ENCODE results near the gene ACAA1. TPM values are rescaled to one million over a fixed set of nuclear protein-coding genes. Genes with fewer than 3 reads are reported as not detected.

Gene ACAA1
- total RNA-seq, 1 experiment from 2014 or later = 16.3 TPM

- Histone ChIP-seq H3K36me3 (no peaks in the 10 kb centered on the region), H3K9me3 (replicated peaks) (no peaks in the 10 kb centered on the region), H3K4me1 (replicated peaks) (no peaks in the 10 kb centered on the region), H3K27ac (no peak overlapping the region), H3K27me3 (replicated peaks) (no peaks in the 10 kb centered on the region), H3K4me3 (no peak overlapping the region)
- DNase-seq (ENCODE audit: low read depth in 1 of 2, low spot score in 2 of 2) = no peak
These were observed 12.8 kb upstream of the ACAA1 start for GRCh38 chr3:38149708-38150107.

- H3K27me3 ChIP-seq (replicated peaks) = no peaks in the 10 kb centered on the region
- no peaks in the 10 kb centered on the region for H3K9me3 ChIP-seq (replicated peaks)
- no peak overlapping the region for H3K4me3 ChIP-seq
- H3K27ac ChIP-seq = no peak overlapping the region
- DNase-seq (ENCODE audit: low read depth in 1 of 2, low spot score in 2 of 2) = no peak
- no peaks in the 10 kb centered on the region for H3K4me1 ChIP-seq (replicated peaks)
- no peaks in the 10 kb centered on the region for H3K36me3 ChIP-seq
These were observed 11.5 kb upstream of the ACAA1 start for GRCh38 chr3:38148311-38148882.

GRCh38 chr3:38147421-38147820, 10.5 kb upstream of the ACAA1 start:
- no peaks in the 10 kb centered on the region for H3K4me1 ChIP-seq (replicated peaks)
- no peak overlapping the region for H3K4me3 ChIP-seq
- H3K27ac ChIP-seq = no peak overlapping the region
- no peak for DNase-seq (ENCODE audit: low read depth in 1 of 2, low spot score in 2 of 2)
- H3K36me3 ChIP-seq = no peaks in the 10 kb centered on the region
- H3K27me3 ChIP-seq (replicated peaks) = no peaks in the 10 kb centered on the region
- no peaks in the 10 kb centered on the region for H3K9me3 ChIP-seq (replicated peaks)

GRCh38 chr3:38146504-38146903, 9.6 kb upstream of the ACAA1 start:
- Histone ChIP-seq H3K27me3 (replicated peaks) (no peaks in the 10 kb centered on the region), H3K9me3 (replicated peaks) (no peaks in the 10 kb centered on the region), H3K36me3 (0 out of 2 replicates have a peak, but pooled peaks cover 8% of the 10 kb centered on the region), H3K4me1 (replicated peaks) (no peaks in the 10 kb centered on the region), H3K27ac (no peak overlapping the region), H3K4me3 (no peak overlapping the region)
- DNase-seq (ENCODE audit: low read depth in 1 of 2, low spot score in 2 of 2) = no peak

- Histone ChIP-seq H3K9me3 (replicated peaks) (no peaks in the 10 kb centered on the region), H3K27ac (no peak overlapping the region), H3K4me1 (replicated peaks) (peaks cover 9% of the 10 kb centered on the region), H3K36me3 (peaks cover 16% of the 10 kb centered on the region), H3K4me3 (no peak overlapping the region), H3K27me3 (replicated peaks) (no peaks in the 10 kb centered on the region)
- DNase-seq (ENCODE audit: low read depth in 1 of 2, low spot score in 2 of 2) = no peak
These were observed 6.6 kb upstream of the ACAA1 start for GRCh38 chr3:38143511-38143910.

GRCh38 chr3:38142959-38143358, 6.0 kb upstream of the ACAA1 start:
- Histone ChIP-seq H3K9me3 (replicated peaks) (no peaks in the 10 kb centered on the region), H3K27ac (no peak overlapping the region), H3K4me1 (replicated peaks) (peaks cover 14% of the 10 kb centered on the region), H3K4me3 (no peak overlapping the region), H3K27me3 (replicated peaks) (no peaks in the 10 kb centered on the region), H3K36me3 (peaks cover 16% of the 10 kb centered on the region)
- no peak for DNase-seq (ENCODE audit: low read depth in 1 of 2, low spot score in 2 of 2)

GRCh38 chr3:38141952-38142273, 5.0 kb upstream of the ACAA1 start:
- H3K36me3 ChIP-seq = peaks cover 16% of the 10 kb centered on the region
- H3K4me3 ChIP-seq = no peak overlapping the region
- H3K27me3 ChIP-seq (replicated peaks) = no peaks in the 10 kb centered on the region
- H3K4me1 ChIP-seq (replicated peaks) = peaks cover 20% of the 10 kb centered on the region
- H3K27ac ChIP-seq = no peak overlapping the region
- DNase-seq (ENCODE audit: low read depth in 1 of 2, low spot score in 2 of 2) = peak in 1 of 2 experiments; percentile 18
- H3K9me3 ChIP-seq (replicated peaks) = no peaks in the 10 kb centered on the region

GRCh38 chr3:38141173-38141951, 4.4 kb upstream of the ACAA1 start:
- DNase-seq (ENCODE audit: low read depth in 1 of 2, low spot score in 2 of 2) = peak in 1 of 2 experiments; percentile 9
- no peaks in the 10 kb centered on the region for H3K27me3 ChIP-seq (replicated peaks)
- H3K27ac ChIP-seq = no peak overlapping the region
- no peak overlapping the region for H3K4me3 ChIP-seq
- peaks cover 16% of the 10 kb centered on the region for H3K36me3 ChIP-seq
- H3K9me3 ChIP-seq (replicated peaks) = no peaks in the 10 kb centered on the region
- H3K4me1 ChIP-seq (replicated peaks) = peaks cover 20% of the 10 kb centered on the region

GRCh38 chr3:38140326-38141172, 3.6 kb upstream of the ACAA1 start:
- Histone ChIP-seq H3K4me1 (replicated peaks) (peaks cover 20% of the 10 kb centered on the region), H3K27ac (no peak overlapping the region), H3K9me3 (replicated peaks) (no peaks in the 10 kb centered on the region), H3K36me3 (peaks cover 16% of the 10 kb centered on the region), H3K27me3 (replicated peaks) (no peaks in the 10 kb centered on the region), H3K4me3 (no peak overlapping the region)
- DNase-seq (ENCODE audit: low read depth in 1 of 2, low spot score in 2 of 2) = peak in 1 of 2 experiments; percentile 28

GRCh38 chr3:38139652-38140051, 2.7 kb upstream of the ACAA1 start:
- Histone ChIP-seq H3K4me3 (peak overlapping the region; percentile 83), H3K27ac (no peak overlapping the region), H3K36me3 (peaks cover 16% of the 10 kb centered on the region)

GRCh38 chr3:38139191-38139590, 2.3 kb upstream of the ACAA1 start:
- no peak for DNase-seq (ENCODE audit: low read depth in 1 of 2, low spot score in 2 of 2)
- peaks cover 20% of the 10 kb centered on the region for H3K4me1 ChIP-seq (replicated peaks)
- no peak overlapping the region for H3K27ac ChIP-seq
- no peaks in the 10 kb centered on the region for H3K27me3 ChIP-seq (replicated peaks)
- H3K36me3 ChIP-seq = peaks cover 19% of the 10 kb centered on the region
- H3K9me3 ChIP-seq (replicated peaks) = no peaks in the 10 kb centered on the region
- H3K4me3 ChIP-seq = peak overlapping the region; percentile 83

More at GRCh38 chr3:38139652-38140051, 2.7 kb upstream of the ACAA1 start:
- H3K9me3 ChIP-seq (replicated peaks) = no peaks in the 10 kb centered on the region
- H3K4me1 ChIP-seq (replicated peaks) = peaks cover 20% of the 10 kb centered on the region
- peak in 1 of 2 experiments; percentile 5 for DNase-seq (ENCODE audit: low read depth in 1 of 2, low spot score in 2 of 2)
- no peaks in the 10 kb centered on the region for H3K27me3 ChIP-seq (replicated peaks)

GRCh38 chr3:38138349-38139190, 1.6 kb upstream of the ACAA1 start, which contains the start of gene MYD88:
TSS of gene MYD88 (plus strand) at chr3:38138661. CDS start at chr3:38138701, 40 bp downstream.
- Histone ChIP-seq H3K27ac (peak within 1 kb of the TSS; percentile 43), H3K9me3 (replicated peaks) (no peaks in the 10 kb centered on the region), H3K27me3 (replicated peaks) (no peaks in the 10 kb centered on the region), H3K4me1 (replicated peaks) (peaks cover 20% of the 10 kb centered on the region), H3K4me3 (peak within 1 kb of the TSS; percentile 83), H3K36me3 (peaks cover 25% of the 10 kb centered on the region)
- DNase-seq (ENCODE audit: low read depth in 1 of 2, low spot score in 2 of 2) = peak; percentile 75 to 76

Measured in SJSA1 (cell line).